GM15510 (cell line): Measurements from ENCODE around the gene LRBA.

ENCODE experiments used
- POLR2A ChIP-seq: IDR thresholded peaks from 3 replicates; pipeline ENCODE4 v1.6.1; 2011; ENCODE audit warnings: borderline replicate concordance; ENCODE audit not compliant: insufficient read length; ENCODE audit errors: extremely low read depth

The LRBA gene

DNA sequence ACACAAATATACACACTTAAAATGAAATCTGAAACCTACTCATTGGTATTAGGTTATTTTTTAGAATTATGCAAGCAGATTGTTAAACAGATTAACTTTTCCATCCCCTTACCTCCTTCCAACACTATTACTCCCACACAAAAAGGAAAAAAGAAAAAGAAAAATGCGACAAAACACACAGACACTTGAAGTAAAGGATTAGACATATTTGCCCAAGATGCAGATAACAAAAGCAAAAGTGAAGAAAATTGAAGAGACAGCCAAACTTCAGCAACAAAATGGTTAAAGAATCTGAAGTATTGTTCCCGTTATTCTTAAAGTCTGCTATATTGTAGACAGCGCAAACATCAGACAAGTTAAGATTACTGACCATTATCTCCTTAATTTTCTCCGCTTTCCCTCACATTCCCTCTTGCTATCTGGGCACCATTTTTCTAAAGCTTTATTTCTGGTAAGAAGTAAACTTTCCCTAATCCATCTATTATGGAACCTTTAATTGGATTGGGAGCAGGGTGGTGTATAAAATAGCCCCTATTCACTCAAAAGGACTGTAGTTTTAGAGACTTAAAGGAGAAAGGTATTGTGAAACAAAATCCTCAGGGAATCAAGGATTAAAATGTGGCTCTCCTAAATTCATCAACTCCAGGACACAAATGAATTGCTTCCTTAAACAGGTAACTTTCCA is 467.8 kb downstream of the LRBA start:
- no peak for TF ChIP-seq POLR2A

DNA sequence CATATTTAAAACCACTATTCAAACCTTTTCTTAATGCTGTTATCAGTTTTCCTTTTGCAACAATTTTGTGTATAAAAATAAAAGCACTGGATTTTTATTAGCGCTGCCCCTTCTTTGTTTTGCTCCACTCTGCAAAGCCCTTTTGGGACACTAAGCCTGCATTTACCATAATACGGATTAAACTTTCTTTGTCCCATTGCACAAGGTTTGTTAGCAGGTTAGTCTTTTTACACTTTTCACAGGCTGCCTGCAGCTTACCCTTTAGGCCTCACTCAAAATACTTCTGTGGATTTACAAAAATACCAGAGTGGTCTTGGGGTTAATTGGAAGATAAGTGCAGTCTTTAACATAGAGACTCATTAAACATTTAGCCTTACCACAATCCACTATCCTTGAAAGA is 468.8 kb downstream of the LRBA start:
- TF ChIP-seq POLR2A = no peak

DNA sequence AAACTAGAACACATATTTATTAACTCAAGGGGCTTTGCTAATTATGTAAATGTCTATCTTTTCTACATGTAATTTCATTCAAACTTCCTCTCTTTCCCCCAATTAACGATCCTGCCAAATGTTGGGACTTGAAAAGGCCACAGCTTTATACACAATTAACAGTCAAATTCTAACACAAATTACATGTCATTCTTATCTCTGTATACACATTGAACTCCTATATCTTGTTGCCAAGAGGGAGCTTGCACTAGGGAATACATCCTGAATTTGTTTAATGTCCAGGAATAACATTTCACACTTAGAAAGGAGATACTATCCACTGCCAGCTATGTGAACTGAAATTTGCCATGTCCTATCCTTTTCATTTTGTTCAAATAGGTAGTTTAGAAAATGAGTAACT is 472.0 kb downstream of the LRBA start:
- TF ChIP-seq POLR2A = no peak

DNA sequence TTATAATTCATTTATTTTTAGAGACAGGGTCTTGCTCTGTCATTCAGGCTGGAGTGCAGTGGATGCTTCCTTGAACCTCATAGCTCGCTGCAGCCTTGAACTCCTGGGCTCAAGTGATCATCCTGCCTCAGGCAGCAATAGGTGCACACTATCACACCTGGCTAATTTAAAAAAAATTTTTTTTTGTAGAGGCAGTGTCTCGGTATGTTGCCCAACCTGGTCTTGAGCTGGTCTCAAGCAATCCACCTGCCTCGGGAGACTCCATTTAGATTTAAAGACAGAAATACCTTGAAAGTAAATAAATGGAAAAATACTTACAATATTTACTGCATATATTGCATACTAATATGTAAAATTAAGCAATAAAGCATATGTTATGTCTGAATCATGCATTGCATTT is 473.4 kb downstream of the LRBA start:
- TF ChIP-seq POLR2A = no peak

DNA sequence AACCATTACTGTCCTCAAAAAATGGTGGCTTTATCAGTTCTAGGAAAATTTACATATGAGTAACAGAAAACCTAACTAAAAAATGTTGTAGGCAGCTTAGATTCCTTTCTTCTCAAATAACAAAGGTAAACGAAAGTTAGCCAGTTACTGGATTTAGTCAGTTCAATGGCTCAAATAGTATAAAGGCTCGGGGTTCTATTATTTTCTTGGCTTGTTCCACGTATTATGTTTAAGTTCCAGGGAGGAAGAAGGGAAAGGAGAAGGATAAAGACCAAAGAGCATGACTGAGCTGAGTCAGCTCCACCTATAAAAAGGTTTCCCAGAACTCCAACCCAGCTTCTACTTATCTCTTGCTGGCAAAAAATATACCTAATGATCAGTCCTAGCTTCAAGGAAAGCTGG is 474.1 kb downstream of the LRBA start:
- no peak for TF ChIP-seq POLR2A

DNA sequence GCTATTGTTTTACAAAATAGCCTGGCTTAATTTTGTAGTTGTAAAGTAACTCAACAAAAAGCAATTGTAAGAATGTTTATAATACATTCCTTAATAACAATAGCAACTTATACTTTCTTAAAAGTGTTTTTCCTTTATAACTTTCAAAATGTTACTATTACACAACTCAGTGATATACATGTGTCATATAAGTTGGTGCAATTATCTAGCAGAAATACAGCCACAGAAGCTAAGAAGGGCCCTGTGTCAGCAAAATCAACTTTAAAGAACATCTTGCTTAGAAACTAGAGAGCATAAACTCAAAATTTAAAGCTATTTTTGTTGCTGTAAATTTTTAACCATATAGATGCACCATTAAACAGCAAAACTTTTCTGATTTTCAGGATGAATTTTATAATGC is 474.5 kb downstream of the LRBA start:
- no peak for TF ChIP-seq POLR2A

DNA sequence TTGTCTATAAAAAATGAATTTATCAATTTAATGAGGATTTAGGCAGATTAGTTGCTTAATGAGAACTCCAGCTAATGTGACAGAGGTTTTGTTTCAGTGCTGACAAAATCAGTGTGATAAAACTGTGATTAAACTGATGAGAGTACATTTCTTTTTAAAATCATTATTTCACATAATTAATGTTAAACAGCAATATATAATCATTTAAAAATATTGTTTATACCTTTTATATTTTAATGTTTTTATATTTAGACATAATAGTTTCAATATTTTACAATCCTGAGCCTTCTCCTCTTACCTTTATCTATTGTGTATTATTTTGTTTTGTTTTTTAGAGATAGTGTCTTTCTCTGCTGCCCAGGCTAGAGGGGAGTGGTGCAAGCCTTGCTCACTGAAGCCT is 480.3 kb downstream of the LRBA start:
- no peak for TF ChIP-seq POLR2A

DNA sequence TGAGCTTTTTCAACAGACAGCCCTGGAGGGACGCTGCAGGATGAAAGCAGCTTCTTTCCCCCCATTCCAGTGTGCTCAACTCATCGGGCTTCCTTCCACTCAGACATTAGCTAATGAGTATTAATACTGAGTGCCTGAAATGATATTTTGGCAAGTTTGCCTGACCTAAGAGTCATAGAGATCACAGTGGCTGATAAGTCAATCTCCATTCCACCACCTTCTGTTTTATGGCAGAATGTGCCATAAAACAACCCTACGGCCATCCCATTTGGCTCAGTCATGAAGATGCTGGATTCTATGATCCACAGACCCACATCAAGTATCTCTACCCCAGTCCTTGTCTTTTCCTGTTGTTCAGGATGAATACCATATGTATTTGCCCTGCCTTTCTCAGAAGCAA is 481.4 kb downstream of the LRBA start:
- TF ChIP-seq POLR2A = no peak

DNA sequence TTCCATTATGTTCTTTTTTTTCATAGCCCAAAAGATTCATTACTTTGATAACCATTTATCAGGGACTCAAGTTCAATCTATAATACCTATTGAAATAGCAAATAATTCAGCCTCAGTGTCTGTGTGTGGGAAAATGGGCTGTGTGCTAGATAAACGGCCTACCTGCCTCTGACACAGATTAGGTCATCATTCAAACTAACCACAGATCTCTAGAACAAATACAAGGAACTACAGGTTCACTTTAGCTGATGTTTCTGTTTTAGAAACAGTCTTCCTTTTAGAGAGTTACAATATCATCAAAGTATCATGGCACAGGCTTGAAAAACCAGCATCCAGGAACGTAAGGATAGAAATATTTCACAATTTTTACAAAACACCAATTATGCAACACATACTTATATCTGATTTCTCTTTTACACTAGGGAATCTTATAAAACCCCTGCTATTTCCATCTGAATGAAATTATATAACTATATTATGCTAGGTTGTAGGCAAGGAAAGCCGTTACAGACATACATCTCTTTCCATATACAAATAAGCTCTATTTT is 489.7 kb downstream of the LRBA start:
- no peak for TF ChIP-seq POLR2A

DNA sequence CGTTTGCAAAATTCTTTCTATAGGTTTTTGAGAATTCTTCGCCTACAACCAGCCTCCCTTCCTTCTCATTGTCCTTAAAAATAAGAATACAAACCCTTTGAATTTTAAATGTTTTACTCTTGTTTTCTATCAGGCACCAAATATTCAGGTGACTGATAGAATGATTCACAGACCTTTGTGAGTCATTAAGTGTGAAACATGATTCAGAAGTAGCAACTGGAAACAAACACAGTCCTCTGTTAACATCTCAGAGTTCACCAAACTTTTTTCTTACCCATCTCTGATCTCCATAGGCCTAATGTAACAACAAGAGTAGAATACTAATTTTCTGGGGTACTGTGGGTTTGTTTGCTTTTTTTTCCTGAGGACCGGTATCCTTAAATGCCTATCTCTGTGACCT is 496.5 kb downstream of the LRBA start:
- TF ChIP-seq POLR2A = no peak

DNA sequence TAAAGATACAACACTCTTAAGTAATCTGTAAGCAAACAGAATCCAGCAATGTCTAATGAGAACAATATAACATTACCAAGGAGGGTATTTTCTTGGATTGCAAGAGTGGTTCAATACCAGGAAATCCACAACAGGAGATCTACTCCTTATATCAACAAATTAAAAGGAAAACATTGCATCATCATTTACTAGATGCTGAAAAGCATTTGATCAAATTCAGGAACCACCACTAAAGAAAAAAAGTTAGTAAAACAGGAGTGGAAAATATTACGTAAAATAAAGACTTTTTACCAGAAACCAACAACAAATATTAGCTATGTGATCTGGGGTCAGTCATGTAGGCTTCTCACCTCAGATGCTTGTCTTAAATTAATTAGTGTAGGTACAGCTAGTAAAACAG is 499.9 kb downstream of the LRBA start:
- TF ChIP-seq POLR2A = no peak

DNA sequence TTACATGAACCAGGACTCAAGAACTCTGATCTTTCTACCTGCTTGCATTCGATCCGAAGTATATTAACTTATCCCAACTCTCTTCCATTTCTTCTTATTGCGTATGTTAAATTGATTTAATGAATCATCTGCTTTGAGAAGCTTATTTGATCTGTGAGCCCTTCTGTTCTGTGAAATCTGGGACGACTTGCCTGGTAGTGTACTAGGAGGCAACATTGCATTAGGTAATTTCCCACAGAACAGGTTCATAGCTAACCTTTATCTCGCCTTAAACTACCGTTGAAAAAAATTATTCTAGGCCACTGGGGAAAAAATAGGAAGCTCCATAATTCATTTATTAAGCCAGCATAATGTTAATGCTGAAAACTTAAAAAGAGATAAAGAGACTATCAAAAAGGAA is 500.4 kb downstream of the LRBA start:
- no peak for TF ChIP-seq POLR2A

DNA sequence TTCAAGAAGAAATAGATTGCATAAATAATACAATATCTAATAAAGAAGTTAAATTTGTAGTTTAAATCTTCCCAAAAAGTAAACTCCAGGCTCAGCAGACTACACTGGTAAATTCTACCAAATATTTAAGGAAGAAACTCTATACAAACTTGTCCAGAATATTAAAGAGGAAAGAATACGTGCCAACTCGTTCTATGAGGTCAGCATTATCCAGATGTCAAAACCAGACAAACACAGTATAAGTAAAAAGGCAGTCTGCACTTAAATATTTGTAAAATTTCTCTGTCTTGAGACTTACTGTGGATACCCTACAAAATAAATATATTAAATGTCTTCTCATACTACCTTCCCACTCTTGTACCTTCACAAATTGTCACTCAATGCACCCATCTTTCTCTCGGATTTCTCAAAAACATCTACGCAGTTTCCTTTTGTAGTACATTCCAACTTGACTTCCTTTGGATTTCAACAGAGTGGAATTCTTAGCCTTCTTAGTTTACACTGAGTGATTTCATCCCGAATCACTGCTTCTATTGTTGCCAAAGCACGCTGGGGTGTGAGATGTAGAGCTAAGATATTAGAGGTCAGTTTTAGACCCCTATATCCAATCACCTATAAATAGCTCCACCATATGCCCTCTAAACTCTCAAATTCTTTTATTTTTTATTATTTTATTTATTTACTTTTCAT is 504.8 kb downstream of the LRBA start:
- no peak for TF ChIP-seq POLR2A

DNA sequence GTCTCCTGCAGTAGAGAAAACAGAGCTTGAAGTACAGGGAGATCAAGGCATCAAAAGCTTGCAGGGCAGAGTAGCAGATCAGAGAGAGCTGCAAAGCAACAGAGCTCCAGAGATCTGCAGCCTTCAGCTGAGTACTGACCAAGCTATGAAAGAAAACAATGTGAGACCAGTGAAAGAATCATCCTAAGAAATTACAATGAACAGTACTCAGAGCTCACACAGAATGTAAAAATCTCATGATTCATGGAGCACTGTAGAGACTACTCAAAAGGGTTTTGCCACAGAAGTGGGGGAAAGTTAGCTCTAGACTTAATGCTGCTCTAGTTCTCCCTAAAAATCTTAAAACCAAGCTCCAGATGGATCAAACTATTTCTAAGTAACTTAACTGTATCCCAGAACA is 513.1 kb downstream of the LRBA start:
- TF ChIP-seq POLR2A = no peak

DNA sequence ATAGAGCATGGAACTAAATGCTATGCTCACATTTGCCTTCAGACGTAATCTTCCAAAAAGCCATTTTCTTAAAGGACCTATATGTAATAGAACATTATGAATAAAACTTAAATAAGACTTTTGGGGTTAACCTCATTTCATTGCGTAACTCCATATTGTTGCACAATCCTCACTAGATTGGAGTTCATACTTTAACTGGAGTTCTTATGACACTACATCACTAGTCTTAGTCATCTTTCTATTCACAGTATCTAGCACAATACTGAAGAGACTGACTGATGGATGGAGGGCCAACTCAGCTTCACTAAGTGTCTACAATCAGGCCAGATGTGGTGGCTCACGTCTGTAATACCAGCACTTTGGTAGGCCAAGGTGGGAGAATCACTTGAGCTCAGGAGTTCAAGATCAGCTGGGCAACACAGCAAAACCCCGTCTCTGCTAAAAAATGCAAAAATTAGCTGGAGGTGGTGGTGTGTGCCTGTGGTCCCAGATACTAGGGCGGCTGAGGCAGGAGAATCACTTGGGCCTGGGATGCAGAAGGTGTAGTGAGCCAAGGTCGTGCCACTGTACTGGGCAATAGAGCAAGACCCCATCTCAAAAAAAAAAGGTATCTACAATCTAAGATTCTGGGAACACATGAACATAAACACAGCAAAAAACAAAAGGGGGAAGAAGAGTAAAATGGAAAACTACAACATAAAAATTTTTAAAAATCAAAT is 513.9 kb downstream of the LRBA start:
- TF ChIP-seq POLR2A = no peak

DNA sequence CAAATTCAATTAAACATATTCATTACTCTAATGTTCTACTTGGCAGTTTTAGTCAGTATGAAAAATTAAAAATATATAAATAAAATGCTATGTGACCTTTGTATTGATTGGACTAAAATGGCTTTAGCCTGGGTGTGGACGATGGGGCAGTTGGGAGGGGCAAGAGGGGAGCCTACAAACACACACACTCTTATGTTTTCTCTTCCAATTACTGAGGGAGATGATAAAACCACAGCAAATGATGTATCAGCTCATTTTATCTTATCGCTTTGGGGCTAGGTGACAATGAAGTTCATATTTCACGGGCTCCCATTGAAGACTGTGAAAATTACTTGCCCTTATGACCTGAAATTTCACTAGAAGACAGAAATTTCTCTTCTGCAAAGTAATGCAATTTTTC is 517.5 kb downstream of the LRBA start:
- no peak for TF ChIP-seq POLR2A

DNA sequence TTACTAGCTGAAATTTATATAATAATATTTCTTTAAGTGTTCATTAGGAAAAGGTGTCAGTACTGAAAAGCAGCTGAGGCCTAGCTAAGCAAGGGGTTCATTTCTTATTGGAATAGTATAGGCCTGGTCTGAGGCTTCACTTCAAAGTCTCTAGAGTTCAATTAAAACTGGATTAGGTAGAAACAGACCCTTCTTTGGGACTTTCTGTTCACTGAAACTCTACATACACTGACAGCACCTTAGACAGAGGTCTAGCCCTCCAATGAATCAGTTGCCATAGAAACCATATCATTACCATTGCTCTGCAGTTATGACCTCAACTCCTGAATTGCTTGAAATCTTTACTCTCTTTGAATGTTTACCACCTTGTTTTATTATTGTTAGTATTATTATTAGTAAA is 519.5 kb downstream of the LRBA start:
- no peak for TF ChIP-seq POLR2A

DNA sequence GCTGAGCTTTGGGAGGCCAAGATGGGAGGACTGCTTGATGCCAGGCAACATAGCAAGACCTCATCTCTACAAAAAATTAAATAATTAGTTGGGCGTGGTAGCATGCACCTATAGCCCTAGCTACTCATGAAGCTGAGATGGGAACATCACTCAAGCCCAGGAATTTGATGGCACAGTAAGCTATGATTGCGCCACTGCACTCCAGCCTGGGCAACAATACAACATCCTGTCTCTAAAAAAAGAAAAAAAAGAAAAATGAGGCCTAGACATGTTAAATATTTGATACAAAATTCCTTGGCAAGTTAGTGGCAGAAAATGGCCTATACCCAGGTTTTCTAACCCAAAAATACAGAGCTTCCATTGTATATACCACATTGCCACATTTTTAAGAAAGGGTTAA is 521.2 kb downstream of the LRBA start:
- TF ChIP-seq POLR2A = no peak
